HepG2 (cell line): ENCODE measurements around the gene DMRT3. TPM values are rescaled to one million over a fixed set of nuclear protein-coding genes. Genes with fewer than 3 reads are reported as not detected.

Source experiments
- HNRNPK ChIP-seq: fragments of 200-400 bp; formaldehyde crosslinking; IDR thresholded peaks from 2 replicates; pipeline ENCODE4 v1.6.1; 2018; ENCODE audit warnings: low read length, low read depth, moderate library complexity, mild to moderate bottlenecking; ENCODE audit not compliant: poor library complexity, severe bottlenecking
- ISX ChIP-seq: sonication (generic); formaldehyde crosslinking; conservative IDR thresholded peaks from 2 replicates; pipeline ENCODE4 v1.5.0; 2020; ENCODE audit warnings: missing genetic modification reagents
- KDM5B ChIP-seq: sonication (generic); formaldehyde crosslinking; IDR thresholded peaks from 2 replicates; pipeline ENCODE4 v1.4.0; 2020; ENCODE audit warnings: missing genetic modification reagents, mild to moderate bottlenecking, borderline replicate concordance
- NBN ChIP-seq: fragments of 450-650 bp; conservative IDR thresholded peaks from 2 replicates; pipeline ENCODE4 v1.6.1; 2017
- SNAI1 ChIP-seq: sonication (generic); formaldehyde crosslinking; IDR thresholded peaks from 2 replicates; pipeline ENCODE4 v1.5.0; 2020; ENCODE audit warnings: mild to moderate bottlenecking, missing genetic modification reagents, borderline replicate concordance
- ZSCAN22 ChIP-seq: sonication (generic); formaldehyde crosslinking; IDR thresholded peaks from 2 replicates; pipeline ENCODE4 v1.4.0; 2020; ENCODE audit warnings: mild to moderate bottlenecking, missing genetic modification reagents
- ZZZ3 ChIP-seq: sonication (generic); formaldehyde crosslinking; IDR thresholded peaks from 2 replicates; pipeline ENCODE4 v1.4.0; 2020; ENCODE audit warnings: missing genetic modification reagents, mild to moderate bottlenecking, borderline replicate concordance
- polyA plus RNA-seq, 8 experiments: library from polyadenylated mRNA; depleted of rRNA in 3 of 8; stranded (reverse) in 7 of 8; unstranded in 1 of 8; fragments of >200 nt; fragmentation: Illumina TruSeq in 4 of 8; extraction: Trizol in 4 of 8; gene quantifications; 2 replicates each; pipeline versions ENCODE4 v1.2.1 to v1.2.3, GENCODE V29; 2011 to 2016; ENCODE audit warnings: low read depth in 4 of 8, missing spikeins in 1 of 8, mixed read lengths in 1 of 8; ENCODE audit not compliant: insufficient read depth in 1 of 8
- total RNA-seq, 5 experiments: library from RNA; depleted of rRNA; stranded (reverse); fragments of >200 nt; fragmentation: Illumina TruSeq; extraction: Trizol; gene quantifications; 2 replicates each; pipeline ENCODE4 v1.2.3, GENCODE V29; 2016; ENCODE audit warnings: low read depth in 1 of 5
- TF ChIP-seq, protein P1 (sequence below): sonication (generic); formaldehyde crosslinking; IDR thresholded peaks from 2 replicates; pipeline ENCODE4 v1.8.1; 2023; ENCODE audit warnings: mild to moderate bottlenecking, inconsistent platforms, moderate library complexity, missing genetic modification reagents, borderline replicate concordance
- TF ChIP-seq, protein P2 (sequence below): sonication (generic); formaldehyde crosslinking; IDR thresholded peaks from 2 replicates; pipeline ENCODE4 v1.5.0; 2020; ENCODE audit warnings: missing genetic modification reagents
- TF ChIP-seq, protein P3 (sequence below): sonication (generic); formaldehyde crosslinking; IDR thresholded peaks from 2 replicates; pipeline ENCODE4 v1.9.0; 2022; ENCODE audit warnings: missing genetic modification reagents, mild to moderate bottlenecking, borderline replicate concordance

Gene DMRT3
- total and polyA plus RNA-seq, 2 of the 13 experiments (the other 11 are each of a cell fraction or from before 2014, with no cell fraction given) = not detected

DNA sequence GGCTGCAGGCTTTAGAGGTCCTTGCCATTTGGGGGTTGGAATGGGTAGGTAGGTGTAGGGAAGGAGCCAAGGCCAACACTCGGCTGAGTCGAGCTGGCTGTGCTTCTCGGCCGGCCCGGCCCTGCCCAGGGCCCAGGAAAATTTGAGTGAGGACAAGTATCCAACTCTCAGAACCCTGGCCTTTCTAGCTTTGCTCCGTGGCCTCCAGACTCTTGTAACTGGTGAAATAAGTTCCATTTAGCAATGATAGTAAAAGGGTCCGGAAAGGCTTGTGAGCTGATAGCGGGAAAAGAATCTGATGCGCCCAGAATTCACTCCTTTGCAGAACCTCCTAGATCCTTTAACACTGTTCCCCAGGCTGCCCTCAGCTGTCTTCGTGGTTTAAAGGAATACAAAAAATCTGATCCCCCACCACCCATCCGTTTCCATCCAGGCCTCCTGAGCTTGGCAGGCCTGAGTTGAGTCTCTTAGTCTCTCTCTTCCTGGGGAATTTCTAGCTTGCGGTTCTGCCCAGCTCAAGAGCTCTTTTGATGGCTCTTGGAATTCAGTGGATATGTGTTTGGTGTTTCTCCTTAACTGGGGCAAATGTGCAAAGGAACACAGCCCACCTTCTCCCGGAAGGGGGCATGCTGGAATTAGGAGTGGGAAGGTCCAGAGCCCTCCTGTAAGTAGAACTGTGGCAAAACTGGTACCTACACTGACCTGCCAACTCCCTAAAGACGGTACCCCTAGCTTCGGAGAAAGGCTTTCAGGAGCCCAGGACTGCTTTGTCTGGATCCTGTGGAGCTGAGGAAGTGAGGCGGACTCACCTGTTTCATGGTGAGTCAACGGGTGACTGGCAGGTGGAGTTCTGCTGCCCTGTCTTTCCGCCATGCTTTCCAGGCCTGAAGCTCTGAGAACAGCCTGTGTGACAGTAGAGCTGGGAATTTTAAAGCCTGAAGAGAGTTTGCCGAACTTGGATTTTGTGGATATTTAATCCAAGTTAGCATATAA, 1.7 kb downstream of the DMRT3 start (continued):
- TF ChIP-seq, protein P1, sequence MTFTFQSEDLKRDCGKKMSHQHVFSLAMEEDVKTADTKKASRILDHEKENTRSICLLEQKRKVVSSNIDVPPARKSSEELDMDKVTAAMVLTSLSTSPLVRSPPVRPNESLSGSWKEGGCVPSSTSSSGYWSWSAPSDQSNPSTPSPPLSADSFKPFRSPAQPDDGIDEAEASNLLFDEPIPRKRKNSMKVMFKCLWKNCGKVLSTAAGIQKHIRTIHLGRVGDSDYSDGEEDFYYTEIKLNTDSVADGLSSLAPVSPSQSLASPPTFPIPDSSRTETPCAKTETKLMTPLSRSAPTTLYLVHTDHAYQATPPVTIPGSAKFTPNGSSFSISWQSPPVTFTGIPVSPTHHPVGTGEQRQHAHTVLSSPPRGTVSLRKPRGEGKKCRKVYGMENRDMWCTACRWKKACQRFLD = no peak
- TF ChIP-seq NBN (no peak), HNRNPK (no peak), KDM5B (CRISPR knock-in tag) (no peak), ISX (no peak), ZSCAN22 (CRISPR knock-in tag) (no peak), SNAI1 (CRISPR knock-in tag) (no peak), ZZZ3 (CRISPR knock-in tag) (no peak)
- TF ChIP-seq, protein P2, sequence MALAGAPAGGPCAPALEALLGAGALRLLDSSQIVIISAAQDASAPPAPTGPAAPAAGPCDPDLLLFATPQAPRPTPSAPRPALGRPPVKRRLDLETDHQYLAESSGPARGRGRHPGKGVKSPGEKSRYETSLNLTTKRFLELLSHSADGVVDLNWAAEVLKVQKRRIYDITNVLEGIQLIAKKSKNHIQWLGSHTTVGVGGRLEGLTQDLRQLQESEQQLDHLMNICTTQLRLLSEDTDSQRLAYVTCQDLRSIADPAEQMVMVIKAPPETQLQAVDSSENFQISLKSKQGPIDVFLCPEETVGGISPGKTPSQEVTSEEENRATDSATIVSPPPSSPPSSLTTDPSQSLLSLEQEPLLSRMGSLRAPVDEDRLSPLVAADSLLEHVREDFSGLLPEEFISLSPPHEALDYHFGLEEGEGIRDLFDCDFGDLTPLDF (CRISPR knock-in tag) = no peak
- TF ChIP-seq, protein P3, sequence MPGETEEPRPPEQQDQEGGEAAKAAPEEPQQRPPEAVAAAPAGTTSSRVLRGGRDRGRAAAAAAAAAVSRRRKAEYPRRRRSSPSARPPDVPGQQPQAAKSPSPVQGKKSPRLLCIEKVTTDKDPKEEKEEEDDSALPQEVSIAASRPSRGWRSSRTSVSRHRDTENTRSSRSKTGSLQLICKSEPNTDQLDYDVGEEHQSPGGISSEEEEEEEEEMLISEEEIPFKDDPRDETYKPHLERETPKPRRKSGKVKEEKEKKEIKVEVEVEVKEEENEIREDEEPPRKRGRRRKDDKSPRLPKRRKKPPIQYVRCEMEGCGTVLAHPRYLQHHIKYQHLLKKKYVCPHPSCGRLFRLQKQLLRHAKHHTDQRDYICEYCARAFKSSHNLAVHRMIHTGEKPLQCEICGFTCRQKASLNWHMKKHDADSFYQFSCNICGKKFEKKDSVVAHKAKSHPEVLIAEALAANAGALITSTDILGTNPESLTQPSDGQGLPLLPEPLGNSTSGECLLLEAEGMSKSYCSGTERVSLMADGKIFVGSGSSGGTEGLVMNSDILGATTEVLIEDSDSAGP (CRISPR knock-in tag) = no peak
